Psoas muscle (tissue), 8 donors: Measurements from ENCODE around the gene ZSWIM6. TPM values are rescaled to one million over a fixed set of nuclear protein-coding genes. Genes with fewer than 3 reads are reported as not detected.

Experiments used
- ATAC-seq, 4 donors: fragments of 200-7000 bp; cut with Tn5 transposase; one replicate each; pipeline ENCODE4 v1.9.1; 2020; ENCODE audit warnings: moderate library complexity in 3 of 4, mild to moderate bottlenecking in 2 of 4
- DNase-seq, 2 donors: peaks; one replicate each; pipeline ENCODE4 v3.0.0-alpha.2; 2020
- H3K27ac ChIP-seq: fragments of 200-600 bp; one replicate; pipeline ENCODE4 v1.8.0; 2022
- H3K27me3 ChIP-seq, 3 donors: fragments of 200-600 bp in 1 of 3; one replicate each; pipeline versions ENCODE4 v1.6.1 to v1.8.0; 2013 to 2022; ENCODE audit warnings: low read length in 2 of 3, mild to moderate bottlenecking in 2 of 3, moderate library complexity in 1 of 3; ENCODE audit not compliant: insufficient read depth in 3 of 3
- H3K36me3 ChIP-seq, 2 donors: fragments of 200-600 bp in 1 of 2; one replicate each; pipeline versions ENCODE4 v1.6.1 to v1.8.0; 2013 to 2022; ENCODE audit warnings: low read depth in 1 of 2, mild to moderate bottlenecking in 1 of 2, moderate library complexity in 1 of 2; ENCODE audit not compliant: insufficient read depth in 1 of 2
- H3K4me1 ChIP-seq: fragments of 200-600 bp; one replicate; pipeline ENCODE4 v1.8.0; 2022
- H3K4me3 ChIP-seq: fragments of 200-600 bp; one replicate; pipeline ENCODE4 v1.8.0; 2022; ENCODE audit warnings: mild to moderate bottlenecking
- H3K9me3 ChIP-seq: fragments of 200-600 bp; one replicate; pipeline ENCODE4 v1.8.0; 2022
- CTCF ChIP-seq: fragments of 200-600 bp; IDR thresholded peaks from one replicate; pipeline ENCODE4 v1.8.0; 2022; ENCODE audit warnings: antibody characterized with exemption
- WGBS, 3 donors: extraction: QIAGEN DNeasy Blood & Tissue Kit; methylation state at CpG; one replicate each; pipeline versions ENCODE4 v1.1.6 to v1.1.7; 2013; 5-methylcytosine and 5-hydroxymethylcytosine counted together
- intact Hi-C, 2 donors: fragments of 100-400 bp; cut with DNase I; formaldehyde crosslinking; loops; one replicate each; pipeline versions ENCODE4 v1.11.0 to v1.14.2; 2022
- polyA plus RNA-seq, 3 donors: library from polyadenylated mRNA; stranded (reverse); fragments of 200-250 nt; gene quantifications; one replicate each; pipeline ENCODE4 v1.2.3, GENCODE V29; 2013
- total RNA-seq, 4 donors: library from RNA; stranded (reverse); fragmentation: NEBNext Ultra II Directional in 2 of 4; extraction: Animal tissue kit (Norgen Biotek cat#: 25700) in 2 of 4; gene quantifications; one replicate each; pipeline versions ENCODE4 v1.2.1 to v1.2.4, GENCODE V29; 2021 to 2023
- donor health status: healthy with polysubstance abuse.
- donor health status: DM: no; HTN: no; CAD: no; lungs with moderate emphysema.
- donor health status: Bipolar disorder and iron deficiency.
- donor health status: healthy.
- donor health status: DM: yes; HTN: yes; CAD: no.
- donor health status: DM: no; HTN: no; CAD: no.
- donor health status: DM: no; HTN: no; CAD: no.
- donor health status: DM: yes; HTN: yes; CAD: no.

The ZSWIM6 gene
- total and polyA plus RNA-seq, 7 donors, result 1.4 to 6.3 (median 4.0) TPM

GRCh38 chr5:61287474-61287873 lies 44.6 kb upstream of the ZSWIM6 start:
- Histone ChIP-seq H3K27me3 (no peaks in the 10 kb centered on the region), H3K36me3 (no peaks in the 10 kb centered on the region), H3K9me3 (no peaks in the 10 kb centered on the region), H3K4me3 (no peak overlapping the region), H3K27ac (no peak overlapping the region), H3K4me1 (no peaks in the 10 kb centered on the region)
- no peak for ATAC-seq
- TF ChIP-seq CTCF, result no peak
- no peak for DNase-seq
- WGBS, 3 donors, result 87 to 98% (median 88%) methylated on average over 3 of the region's 3 CpGs
- intact Hi-C loops, result no loop called here

- WGBS, 3 donors, result 61 to 77% (median 66%) methylated on average over 2 of the region's 2 CpGs
- intact Hi-C loops, result no loop called here
- Histone ChIP-seq H3K4me1 (peaks cover 3% of the 10 kb centered on the region), H3K27me3 (peaks cover 0 to 2% (median 0%) of the 10 kb centered on the region in 3 donors), H3K4me3 (no peak overlapping the region), H3K36me3 (no peaks in the 10 kb centered on the region), H3K27ac (no peak overlapping the region), H3K9me3 (no peaks in the 10 kb centered on the region)
- ATAC-seq, result no peak
- no peak for TF ChIP-seq CTCF
- no peak for DNase-seq
These were observed 42.8 kb upstream of the ZSWIM6 start for GRCh38 chr5:61289241-61289640.

- ATAC-seq (no peak), DNase-seq (no peak)
- intact Hi-C loops, result no loop called here
- no peak for TF ChIP-seq CTCF
- Histone ChIP-seq H3K27me3 (peaks cover 0 to 2% (median 0%) of the 10 kb centered on the region in 3 donors), H3K9me3 (no peaks in the 10 kb centered on the region), H3K4me1 (peaks cover 3% of the 10 kb centered on the region), H3K27ac (no peak overlapping the region), H3K36me3 (no peaks in the 10 kb centered on the region), H3K4me3 (no peak overlapping the region)
- WGBS, 3 donors, result 79 to 83% (median 81%) methylated on average over 7 of the region's 7 CpGs
These were observed 42.3 kb upstream of the ZSWIM6 start for GRCh38 chr5:61289669-61290306.

GRCh38 chr5:61290791-61291210 lies 41.3 kb upstream of the ZSWIM6 start:
- no peaks in the 10 kb centered on the region for H3K9me3 ChIP-seq
- H3K36me3 ChIP-seq, result no peaks in the 10 kb centered on the region
- ATAC-seq (peak in 1 of 4 donors; percentile 31), DNase-seq (no peak)
- no peak overlapping the region for H3K4me3 ChIP-seq
- no peak for TF ChIP-seq CTCF
- intact Hi-C loops, result no loop called here
- peaks cover 0 to 2% (median 0%) of the 10 kb centered on the region in 3 donors for H3K27me3 ChIP-seq
- H3K27ac ChIP-seq, result no peak overlapping the region
- peaks cover 3% of the 10 kb centered on the region for H3K4me1 ChIP-seq
- 51 to 59% (median 55%) methylated on average over 4 of the region's 4 CpGs for WGBS, 3 donors
